SK-N-SH (cell line): Measurements from ENCODE around the gene PLD2. TPM values are rescaled to one million over a fixed set of nuclear protein-coding genes. Genes with fewer than 3 reads are reported as not detected.

Source experiments
- CTCF ChIA-PET: fragments of 300-600, 350-600 bp; formaldehyde crosslinking; extraction: SDS; loops from one replicate; lab custom pipeline; 2021; lab: Yijun Ruan, JAX
- POLR2A ChIA-PET: fragments of 350-600 bp; sonication (Branson Sonifier 250); formaldehyde crosslinking; extraction: SDS; loops from one replicate; lab custom pipeline; 2020; ENCODE audit warnings: antibody characterized with exemption, inconsistent platforms; lab: Yijun Ruan, JAX
- DNase-seq: peaks from one replicate; pipeline ENCODE4 v3.0.0; 2012
- H2AFZ ChIP-seq: fragments of 200-600 bp; sonication (generic); 2 replicates; pipeline ENCODE4 v1.8.1; 2016; ENCODE audit warnings: antibody characterized with exemption, mild to moderate bottlenecking, low read depth
- H3F3A ChIP-seq: fragments of 200-600 bp; sonication (generic); replicated peaks from 2 replicates; pipeline ENCODE3; 2016; ENCODE audit warnings: antibody characterized with exemption, mild to moderate bottlenecking; ENCODE audit not compliant: insufficient read depth
- H3K27ac ChIP-seq, 2 experiments: fragments of 200-500 bp in 1 of 2; fragments of 200-600 bp in 1 of 2; sonication (Bioruptor generic) in 1 of 2; sonication (generic), shearing (Covaris generic) in 1 of 2; 2 replicates each; pipeline versions ENCODE4 v1.5.1 to v1.6.1; 2014 to 2016; ENCODE audit warnings: low read depth in 2 of 2, inconsistent platforms in 1 of 2, low read length in 1 of 2, mild to moderate bottlenecking in 1 of 2, mixed read lengths in 1 of 2
- H3K27me3 ChIP-seq: fragments of 200-600 bp; sonication (generic), shearing (Covaris generic); 2 replicates; pipeline ENCODE4 v1.6.1; 2016; ENCODE audit warnings: mixed run types; ENCODE audit not compliant: insufficient read depth
- H3K36me3 ChIP-seq, 2 experiments: fragments of 200-500 bp in 1 of 2; fragments of 200-600 bp in 1 of 2; sonication (Bioruptor generic) in 1 of 2; sonication (generic) in 1 of 2; replicated peaks in 1 of 2; 2 replicates each; pipeline versions ENCODE3 to v1.5.1; 2014 to 2016; ENCODE audit warnings: low read length in 1 of 2, mild to moderate bottlenecking in 1 of 2; ENCODE audit not compliant: insufficient read depth in 2 of 2, control insufficient read depth in 1 of 2
- H3K4me1 ChIP-seq, 2 experiments: fragments of 200-500 bp in 1 of 2; fragments of 200-600 bp in 1 of 2; sonication (Bioruptor generic) in 1 of 2; sonication (generic), shearing (Covaris generic) in 1 of 2; 2 replicates each; pipeline versions ENCODE4 v1.5.1 to v1.6.1; 2014 to 2016; ENCODE audit warnings: low read depth in 1 of 2, low read length in 1 of 2, mixed run types in 1 of 2; ENCODE audit not compliant: insufficient read depth in 2 of 2, control insufficient read depth in 1 of 2
- H3K4me2 ChIP-seq: fragments of 200-600 bp; sonication (generic), shearing (Covaris generic); 2 replicates; pipeline ENCODE4 v1.6.1; 2017; ENCODE audit warnings: mixed run types
- H3K4me3 ChIP-seq, 2 experiments: fragments of 200-500 bp in 1 of 2; fragments of 200-600 bp in 1 of 2; sonication (Bioruptor generic) in 1 of 2; sonication (generic), shearing (Covaris generic) in 1 of 2; 2 replicates each; pipeline versions ENCODE4 v1.5.1 to v1.8.1; 2014 to 2016; ENCODE audit warnings: low read depth in 2 of 2, inconsistent platforms in 1 of 2, low read length in 1 of 2, mild to moderate bottlenecking in 1 of 2, mixed read lengths in 1 of 2, moderate library complexity in 1 of 2
- H3K79me2 ChIP-seq: fragments of 200-600 bp; sonication (generic); 2 replicates; pipeline ENCODE4 v1.8.1; 2017; ENCODE audit warnings: mild to moderate bottlenecking; ENCODE audit not compliant: insufficient read depth
- H3K9ac ChIP-seq: fragments of 200-600 bp; sonication (generic); 2 replicates; pipeline ENCODE4 v1.6.1; 2017; ENCODE audit warnings: mixed run types
- H3K9me2 ChIP-seq: fragments of 200-600 bp; sonication (generic); 2 replicates; pipeline ENCODE4 v1.6.1; 2017; ENCODE audit warnings: mixed run types
- H3K9me3 ChIP-seq: fragments of 200-600 bp; sonication (generic); 2 replicates; pipeline ENCODE4 v1.6.1; 2017; ENCODE audit warnings: mixed run types, mild to moderate bottlenecking, moderate library complexity
- H4K20me1 ChIP-seq: fragments of 200-600 bp; sonication (generic); 2 replicates; pipeline ENCODE4 v1.6.1; 2017; ENCODE audit warnings: mild to moderate bottlenecking, mixed run types; ENCODE audit not compliant: insufficient read depth
- EP300 ChIP-seq, 2 experiments: IDR thresholded peaks; 2 replicates each; pipeline versions ENCODE4 v1.4.0 to v1.6.1; 2012; ENCODE audit warnings: borderline replicate concordance in 1 of 2, low read depth in 1 of 2, low read length in 1 of 2
- FOXJ3 ChIP-seq: sonication (generic); formaldehyde crosslinking; IDR thresholded peaks from 2 replicates; pipeline ENCODE4 v1.5.1; 2020; ENCODE audit warnings: mild to moderate bottlenecking, missing genetic modification reagents
- JUND ChIP-seq: IDR thresholded peaks from 2 replicates; pipeline ENCODE4 v1.4.0; 2012
- MEF2A ChIP-seq: IDR thresholded peaks from 2 replicates; pipeline ENCODE4 v1.4.0; 2012; ENCODE audit warnings: low read depth, borderline replicate concordance
- RAD21 ChIP-seq: IDR thresholded peaks from 2 replicates; pipeline ENCODE4 v1.6.1; 2012; ENCODE audit warnings: mild to moderate bottlenecking, low read length
- RFX5 ChIP-seq: IDR thresholded peaks from 2 replicates; pipeline ENCODE4 v1.6.1; 2012; ENCODE audit warnings: mild to moderate bottlenecking, improper control_type of control experiment, low read length
- RXRA ChIP-seq: IDR thresholded peaks from 2 replicates; pipeline ENCODE4 v1.4.0; 2012; ENCODE audit warnings: low read depth, mild to moderate bottlenecking, borderline replicate concordance
- SMC3 ChIP-seq: IDR thresholded peaks from 2 replicates; pipeline ENCODE4 v1.6.1; 2012; ENCODE audit warnings: low read depth, low read length, improper control_type of control experiment
- TCF12 ChIP-seq: IDR thresholded peaks from 2 replicates; pipeline ENCODE4 v1.4.0; 2012
- YY1 ChIP-seq: IDR thresholded peaks from 2 replicates; pipeline ENCODE4 v1.4.0; 2012; ENCODE audit warnings: low read depth, mild to moderate bottlenecking
- WGBS: methylation state at CpG from one replicate; pipeline ENCODE4 v1.1.6; 2017; ENCODE audit warnings: low lambda C conversion rate; 5-methylcytosine and 5-hydroxymethylcytosine counted together
- polyA plus RNA-seq, 3 experiments: library from polyadenylated mRNA; depleted of rRNA; stranded (reverse); fragments of >200 nt; gene quantifications; 2 replicates each; pipeline ENCODE4 v1.2.3, GENCODE V29; 2012
- TF ChIP-seq, protein P1 (sequence below): fragments of 150-350 bp; IDR thresholded peaks from 2 replicates; pipeline ENCODE4 v1.6.1; 2016; ENCODE audit warnings: mild to moderate bottlenecking, low read depth, low read length
- TF ChIP-seq, protein P2 (sequence below): fragments of 150-350 bp; IDR thresholded peaks from 2 replicates; pipeline ENCODE4 v1.6.1; 2017; ENCODE audit warnings: antibody characterized with exemption, low read length, low read depth, borderline replicate concordance

Gene PLD2
- polyA plus RNA-seq, 1 of the 3 experiments (the other 2 are of a cell fraction), result 42.5 TPM

DNA sequence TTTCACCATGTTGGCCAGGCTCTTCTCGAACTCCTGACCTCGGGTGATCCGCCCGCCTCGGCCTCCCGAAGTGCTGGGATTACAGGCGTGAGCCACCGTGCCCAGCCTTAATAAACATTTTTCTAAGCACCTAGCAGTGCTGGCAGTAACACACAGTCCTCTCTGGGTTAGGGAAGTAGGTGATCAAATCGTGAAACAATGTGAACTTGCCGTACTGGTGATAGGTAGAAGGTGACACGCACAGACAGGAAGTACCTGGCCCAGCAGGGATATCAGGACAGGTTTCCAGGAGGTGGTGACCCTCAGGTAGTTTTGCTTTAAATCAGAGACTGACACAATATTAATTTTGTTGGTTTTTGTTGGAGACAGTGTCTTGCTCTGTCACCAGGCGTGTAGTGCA lies 4.5 kb downstream of the PLD2 start:
- Histone ChIP-seq H3K79me2 (peaks cover 6% of the 10 kb centered on the region; the same call in 1 of the 2 replicates), H3K27me3 (no peaks in the 10 kb centered on the region), H3K9me2 (no peaks in the 10 kb centered on the region), H3K9me3 (no peaks in the 10 kb centered on the region), H3K27ac (no peak overlapping the region), H3F3A (no peaks in the 10 kb centered on the region), H3K36me3 (peaks cover 10 to 16% of the 10 kb centered on the region in 2 experiments), H3K4me3 (no peak overlapping the region), H2AFZ (no peak overlapping the region), H3K4me1 (peaks cover 0 to 8% of the 10 kb centered on the region in 2 experiments; a peak in 1 of 4 replicates), H4K20me1 (no peaks in the 10 kb centered on the region), H3K9ac (no peak overlapping the region), H3K4me2 (no peak overlapping the region)
- no peak for TF ChIP-seq RAD21
- no peak for TF ChIP-seq SMC3
- no peak for TF ChIP-seq TCF12
- TF ChIP-seq EP300 (IDR thresholded peaks at IDR 0.05; ENCODE audit: borderline replicate concordance in 1 of 2, low read depth in 1 of 2, low read length in 1 of 2), result no peak
- TF ChIP-seq, protein P1, sequence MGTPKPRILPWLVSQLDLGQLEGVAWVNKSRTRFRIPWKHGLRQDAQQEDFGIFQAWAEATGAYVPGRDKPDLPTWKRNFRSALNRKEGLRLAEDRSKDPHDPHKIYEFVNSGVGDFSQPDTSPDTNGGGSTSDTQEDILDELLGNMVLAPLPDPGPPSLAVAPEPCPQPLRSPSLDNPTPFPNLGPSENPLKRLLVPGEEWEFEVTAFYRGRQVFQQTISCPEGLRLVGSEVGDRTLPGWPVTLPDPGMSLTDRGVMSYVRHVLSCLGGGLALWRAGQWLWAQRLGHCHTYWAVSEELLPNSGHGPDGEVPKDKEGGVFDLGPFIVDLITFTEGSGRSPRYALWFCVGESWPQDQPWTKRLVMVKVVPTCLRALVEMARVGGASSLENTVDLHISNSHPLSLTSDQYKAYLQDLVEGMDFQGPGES, result no peak
- no peak for TF ChIP-seq RXRA
- no peak for TF ChIP-seq JUND
- ChIA-PET POLR2A (no interaction called here), CTCF (interaction anchor here (1.3 kb wide), 1 partner anchor 78 kb away, joined by 6 read pairs; no protein-coding TSS in a partner anchor)
- DNase-seq, result no peak
- WGBS, result 97% methylated on average over 12 of the region's 12 CpGs

DNA sequence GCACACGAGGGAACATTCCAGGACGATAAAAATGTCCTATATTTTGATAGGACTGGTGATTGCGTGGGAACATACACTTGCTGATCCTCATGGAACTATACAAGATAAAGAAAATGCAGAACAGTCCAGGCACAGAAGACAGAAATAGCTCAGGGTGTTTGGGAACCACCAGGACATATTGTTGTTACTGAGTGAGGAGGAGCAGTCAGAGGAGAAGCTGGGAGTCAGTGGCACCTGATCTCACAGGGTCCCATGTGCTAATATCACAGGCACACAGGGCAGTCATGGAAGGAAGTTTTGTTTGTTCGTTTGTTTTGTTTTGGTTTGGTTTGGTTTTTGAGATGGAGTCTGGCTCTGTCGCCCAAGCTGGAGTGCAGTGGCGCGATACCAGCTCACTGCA lies 5.7 kb downstream of the PLD2 start:
- H3K27me3 ChIP-seq, result no peaks in the 10 kb centered on the region
- WGBS, result 84% methylated on average over 7 of the region's 7 CpGs
- H3K4me3 ChIP-seq, result no peak overlapping the region
- no peaks in the 10 kb centered on the region for H3F3A ChIP-seq
- H4K20me1 ChIP-seq, result no peaks in the 10 kb centered on the region
- no peak overlapping the region for H3K4me2 ChIP-seq
- ChIA-PET POLR2A (no interaction called here), CTCF (no interaction called here)
- no peaks in the 10 kb centered on the region for H3K9me3 ChIP-seq
- peaks cover 5% of the 10 kb centered on the region; the same call in 1 of the 2 replicates for H3K79me2 ChIP-seq
- H3K4me1 ChIP-seq, result peaks cover 0 to 6% of the 10 kb centered on the region in 2 experiments; a peak in 1 of 4 replicates
- no peak overlapping the region for H2AFZ ChIP-seq
- H3K27ac ChIP-seq, result no peak overlapping the region
- TF ChIP-seq MEF2A (no peak), RFX5 (no peak), TCF12 (no peak), JUND (no peak), FOXJ3 (CRISPR knock-in tag) (no peak), YY1 (no peak)
- TF ChIP-seq, protein P2, sequence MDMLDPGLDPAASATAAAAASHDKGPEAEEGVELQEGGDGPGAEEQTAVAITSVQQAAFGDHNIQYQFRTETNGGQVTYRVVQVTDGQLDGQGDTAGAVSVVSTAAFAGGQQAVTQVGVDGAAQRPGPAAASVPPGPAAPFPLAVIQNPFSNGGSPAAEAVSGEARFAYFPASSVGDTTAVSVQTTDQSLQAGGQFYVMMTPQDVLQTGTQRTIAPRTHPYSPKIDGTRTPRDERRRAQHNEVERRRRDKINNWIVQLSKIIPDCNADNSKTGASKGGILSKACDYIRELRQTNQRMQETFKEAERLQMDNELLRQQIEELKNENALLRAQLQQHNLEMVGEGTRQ, result no peak
- peaks cover 16% of the 10 kb centered on the region in 2 experiments for H3K36me3 ChIP-seq
- no peaks in the 10 kb centered on the region for H3K9me2 ChIP-seq
- H3K9ac ChIP-seq, result no peak overlapping the region
- no peak for DNase-seq
